ES-I3 (cell line): ENCODE measurements around the gene CRK.

Source experiments
- H3K36me3 ChIP-seq: 2 replicates; pipeline ENCODE4 v1.6.1; 2013; ENCODE audit warnings: mild to moderate bottlenecking, low read length, control low read depth, moderate library complexity; ENCODE audit not compliant: insufficient read depth
- H3K4me1 ChIP-seq: 2 replicates; pipeline ENCODE4 v1.6.1; 2013; ENCODE audit warnings: mild to moderate bottlenecking, control low read depth, low read length; ENCODE audit not compliant: insufficient read depth
- H3K9ac ChIP-seq: 2 replicates; pipeline ENCODE4 v1.6.1; 2013; ENCODE audit warnings: low read depth, mild to moderate bottlenecking, low read length, moderate library complexity
- H3K9me3 ChIP-seq: 2 replicates; pipeline ENCODE4 v1.6.1; 2013; ENCODE audit warnings: mild to moderate bottlenecking, low read length, moderate library complexity; ENCODE audit not compliant: control insufficient read depth, insufficient read depth

The CRK gene

DNA sequence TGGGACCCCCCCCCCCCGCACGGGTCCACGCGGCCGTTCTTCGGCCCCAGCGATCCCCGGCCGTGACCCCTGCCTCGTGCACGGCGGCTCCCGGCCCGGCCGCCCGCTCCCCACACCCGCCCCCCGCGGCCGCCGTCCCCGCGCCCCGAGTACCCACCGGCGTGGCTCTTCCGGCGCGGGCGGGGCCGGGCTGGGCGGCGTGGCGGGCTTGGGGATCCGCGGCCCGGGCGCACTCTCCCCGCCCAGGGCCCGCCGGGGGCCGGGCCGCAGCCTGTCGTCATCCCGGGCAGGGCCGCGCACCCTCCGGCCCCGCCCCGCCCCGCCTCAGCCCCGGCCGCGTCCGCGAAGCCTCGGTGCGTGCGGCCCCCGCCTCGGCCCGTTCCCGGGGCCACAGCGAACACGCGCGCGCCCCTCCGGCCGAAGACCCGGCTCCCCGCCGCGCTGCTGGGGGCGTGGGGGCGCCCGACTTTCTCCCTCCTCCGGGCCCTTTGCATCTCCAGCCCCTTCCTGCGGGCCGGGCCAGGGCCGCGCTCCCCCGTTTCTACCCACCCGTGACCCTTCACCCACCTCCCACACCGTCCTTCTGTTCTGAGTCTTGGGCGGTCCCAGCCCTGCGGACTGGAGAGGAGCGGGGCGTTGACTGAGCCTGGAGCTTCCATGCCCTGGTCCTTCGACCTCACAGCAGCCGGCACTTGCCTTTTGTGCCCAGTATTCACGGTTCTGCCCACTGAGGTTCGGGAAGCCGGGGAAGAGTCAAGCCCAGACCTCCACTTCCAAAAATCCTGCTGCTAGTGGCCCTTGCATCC lies 35.6 kb upstream of the CRK start:
- Histone ChIP-seq H3K36me3 (no peaks in the 10 kb centered on the region; the same call in 1 of the 2 replicates), H3K4me1 (peaks cover 25% of the 10 kb centered on the region; the same call in 1 of the 2 replicates)

DNA sequence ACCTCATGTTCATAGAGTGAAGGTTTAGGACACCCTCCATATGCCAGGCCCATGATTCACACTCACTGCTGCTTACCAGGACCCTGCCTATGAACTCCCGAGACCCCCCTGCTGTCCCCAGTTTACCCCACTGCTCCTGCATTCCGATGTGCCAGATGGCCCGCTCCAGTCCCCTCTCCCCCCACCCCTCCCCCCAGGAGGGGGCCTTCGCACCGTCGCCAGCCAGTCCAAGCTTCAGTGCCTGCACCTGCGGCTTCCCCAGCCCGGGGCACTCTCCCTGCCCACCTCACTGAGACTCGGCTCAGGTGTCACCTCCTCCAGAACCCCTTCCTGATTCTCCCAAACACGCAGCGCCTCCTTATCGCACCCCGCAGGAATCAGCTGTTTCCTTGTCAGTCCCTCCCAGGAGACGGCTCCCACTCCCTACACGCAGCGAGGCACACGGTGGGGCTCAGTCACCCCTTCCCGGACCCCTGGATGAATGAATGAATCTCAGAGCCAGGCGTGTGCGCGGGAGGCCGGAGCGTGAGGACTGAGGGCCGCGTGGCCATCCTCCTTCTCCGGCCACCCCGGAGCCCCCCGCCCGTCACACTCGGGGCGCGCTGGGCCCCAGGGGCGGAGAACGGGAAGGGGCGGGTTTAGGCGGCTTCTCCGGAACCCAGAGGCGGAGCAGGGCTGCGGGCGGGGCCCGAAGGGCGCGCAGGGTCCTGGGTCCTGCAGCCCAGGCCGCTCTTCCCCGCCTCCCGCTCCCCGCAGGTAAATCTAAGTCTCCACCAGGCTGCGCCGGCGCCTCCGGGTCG lies 34.8 kb upstream of the CRK start:
- H3K4me1 ChIP-seq = peaks cover 25% of the 10 kb centered on the region; the same call in 1 of the 2 replicates
- H3K9me3 ChIP-seq = no peaks in the 10 kb centered on the region
- H3K9ac ChIP-seq = peak overlapping the region; percentile 78
- H3K36me3 ChIP-seq = no peaks in the 10 kb centered on the region

More for the DNA sequence above, 35.6 kb upstream of the CRK start:
- H3K9me3 ChIP-seq = no peaks in the 10 kb centered on the region
- peak overlapping the region; percentile 78 for H3K9ac ChIP-seq

DNA sequence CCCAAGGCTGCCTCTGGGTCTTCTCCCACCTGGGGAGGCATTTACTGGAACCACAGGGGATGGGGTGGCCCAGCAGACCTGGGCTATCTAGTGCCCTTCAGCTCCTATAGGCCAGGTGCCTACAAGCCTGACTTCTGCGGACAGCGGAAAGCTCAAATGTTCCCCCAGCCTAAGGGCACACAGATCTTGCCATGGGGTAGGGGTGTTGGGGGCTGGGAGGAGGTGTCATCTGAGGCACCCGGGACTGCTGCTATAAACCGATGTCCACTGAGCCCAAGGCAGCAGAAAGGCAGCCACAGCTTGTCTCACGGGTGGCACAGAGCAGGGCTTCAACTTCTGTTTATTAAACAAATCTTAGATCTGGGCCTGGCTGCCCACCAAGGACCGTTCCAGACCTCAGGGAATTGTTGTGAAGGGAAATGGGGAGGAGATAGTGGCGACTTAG lies 32.8 kb upstream of the CRK start:
- peaks cover 25% of the 10 kb centered on the region; the same call in 1 of the 2 replicates for H3K4me1 ChIP-seq
- peak overlapping the region; percentile 76; the same call in 1 of the 2 replicates for H3K9ac ChIP-seq
- H3K9me3 ChIP-seq = no peaks in the 10 kb centered on the region
- H3K36me3 ChIP-seq = no peaks in the 10 kb centered on the region

DNA sequence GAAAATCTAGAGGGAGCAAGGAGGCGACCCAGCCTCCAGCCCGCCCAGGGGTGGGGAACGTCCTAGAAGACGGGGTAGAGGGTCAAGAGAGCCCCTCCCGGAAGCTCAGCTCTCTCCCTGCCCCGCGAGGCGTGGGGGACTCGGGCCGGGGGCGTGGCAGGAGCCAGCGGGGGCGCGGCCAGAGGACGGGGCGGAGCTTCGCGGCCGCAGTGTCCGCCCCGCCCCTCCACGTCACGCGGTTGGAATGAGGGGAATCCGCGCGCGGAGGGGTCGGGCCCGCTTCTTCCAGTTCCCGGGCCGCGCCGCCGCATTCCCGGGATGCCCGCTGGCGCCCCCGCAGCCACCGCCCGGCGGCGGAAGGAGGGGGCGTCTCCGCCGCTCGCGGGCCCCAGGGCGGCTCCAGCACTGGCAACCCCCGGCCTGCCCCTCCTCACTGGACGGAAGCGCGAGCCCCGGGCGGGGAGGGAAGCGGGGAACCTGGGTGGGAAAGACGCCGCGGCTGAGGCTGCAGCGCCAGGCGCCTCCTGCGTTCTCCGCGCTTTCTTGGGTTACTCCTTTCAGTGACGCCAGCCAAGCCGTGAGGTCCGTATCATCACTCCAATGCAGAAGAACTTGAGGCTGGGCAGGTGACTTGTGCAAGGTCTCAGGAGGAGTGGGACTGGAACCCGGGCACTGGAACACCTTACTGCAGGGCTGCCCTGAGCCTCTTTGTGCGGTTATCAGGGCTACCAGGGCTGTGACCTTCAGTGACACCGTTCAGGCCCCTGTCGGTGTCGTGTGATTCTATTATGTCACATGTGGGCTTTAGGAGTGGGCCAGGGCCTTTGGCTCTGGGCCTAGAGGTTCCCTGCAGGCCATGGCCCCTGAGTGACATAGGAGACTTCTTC lies 32.1 kb upstream of the CRK start:
- H3K9me3 ChIP-seq = no peaks in the 10 kb centered on the region
- H3K9ac ChIP-seq = peak overlapping the region; percentile 76
- H3K4me1 ChIP-seq = peaks cover 21% of the 10 kb centered on the region; the same call in 1 of the 2 replicates
- no peaks in the 10 kb centered on the region for H3K36me3 ChIP-seq

DNA sequence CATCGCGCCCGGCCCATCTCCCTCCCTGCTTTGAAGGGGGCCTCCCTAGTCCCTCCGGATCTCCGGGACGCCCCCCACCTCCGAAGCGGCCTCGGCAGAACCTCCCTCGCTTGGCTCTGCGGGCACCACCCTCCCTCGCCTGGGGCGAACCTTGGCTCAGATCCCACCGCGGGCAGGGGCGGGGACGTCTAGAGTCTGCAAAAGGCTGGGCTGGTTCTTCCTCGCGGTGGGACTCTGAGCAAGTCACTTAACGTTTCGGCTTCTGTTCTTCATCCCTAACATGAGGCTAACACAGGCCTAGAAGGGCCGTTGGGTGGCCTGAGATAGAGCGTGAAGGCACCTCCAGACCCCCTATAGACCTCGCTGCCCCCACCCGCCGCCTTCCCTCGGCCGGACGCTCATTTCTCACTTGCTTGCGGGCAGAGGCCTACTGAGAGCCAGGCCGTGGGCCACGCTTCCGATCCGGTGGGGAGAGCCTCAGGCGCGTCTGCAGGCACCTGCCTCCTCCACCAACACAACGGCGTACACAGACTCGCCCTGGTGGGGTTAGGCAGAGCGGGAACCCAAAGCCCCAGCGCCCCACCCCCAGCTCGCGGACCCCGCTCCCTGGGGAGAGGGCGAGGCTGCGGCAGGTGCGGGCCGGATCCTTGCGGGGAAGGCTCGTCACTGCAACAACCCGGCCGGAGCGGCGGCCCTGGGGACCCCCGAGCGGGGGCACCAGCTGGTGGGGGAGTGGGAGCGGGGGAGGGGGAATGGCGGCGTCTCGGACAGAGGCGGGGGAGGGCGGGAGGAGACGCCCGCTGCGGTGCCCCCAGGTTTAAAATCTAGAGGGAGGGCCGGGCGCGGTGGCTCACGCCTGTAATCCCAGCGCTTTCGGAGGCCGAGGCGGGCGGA lies 31.0 kb upstream of the CRK start:
- no peaks in the 10 kb centered on the region for H3K9me3 ChIP-seq
- H3K9ac ChIP-seq = peak overlapping the region; percentile 76
- H3K36me3 ChIP-seq = no peaks in the 10 kb centered on the region; the same call in none of the 2 replicates
- peaks cover 16% of the 10 kb centered on the region; the same call in 1 of the 2 replicates for H3K4me1 ChIP-seq

DNA sequence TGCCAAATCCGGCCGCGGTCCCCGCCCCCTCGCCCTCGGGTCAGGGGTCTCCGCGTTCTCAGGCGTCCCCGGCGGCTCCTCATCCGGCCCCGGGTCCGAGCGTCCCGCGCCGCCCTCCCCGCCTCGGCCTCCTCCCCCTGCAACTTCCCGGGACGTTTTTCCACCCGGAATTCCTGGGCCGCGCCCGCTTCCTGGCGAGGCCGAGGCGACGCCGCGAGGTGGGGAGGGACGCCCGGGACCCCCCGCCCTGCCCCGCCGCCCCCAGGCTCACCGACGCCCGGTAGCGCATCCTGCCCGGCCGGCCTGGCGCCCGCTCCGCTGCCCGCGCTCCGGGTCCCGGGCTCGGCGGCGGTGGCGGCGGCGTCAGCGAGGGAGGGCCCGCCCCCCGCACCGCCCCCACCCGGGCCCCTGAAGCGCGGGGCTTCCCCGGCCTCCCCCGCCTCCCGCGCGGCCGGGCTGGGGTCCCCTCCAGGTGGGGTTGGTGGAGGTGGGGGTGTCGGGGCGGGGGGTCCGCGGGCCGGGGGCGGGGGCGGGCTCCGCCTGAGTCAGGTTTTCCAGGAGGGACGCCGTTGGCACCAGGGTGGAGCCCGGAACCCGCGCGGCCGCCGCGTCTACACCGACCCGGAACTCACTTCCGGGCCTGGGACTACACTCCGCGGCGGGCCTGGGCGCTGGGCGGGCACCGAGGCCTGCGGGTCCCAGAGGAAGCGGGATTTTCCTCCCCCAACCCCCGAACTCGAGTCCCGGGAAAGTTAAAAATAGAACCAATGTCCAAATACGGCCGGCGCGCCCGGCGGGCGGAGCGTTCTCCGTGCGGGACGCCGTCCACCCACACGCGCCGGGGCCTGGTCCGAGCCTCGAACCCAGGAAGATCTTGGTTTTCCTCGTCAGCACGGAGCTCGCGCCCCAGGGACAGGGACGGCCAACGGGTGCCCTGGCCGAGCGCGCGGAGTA lies 29.7 kb upstream of the CRK start:
- H3K4me1 ChIP-seq = peaks cover 16% of the 10 kb centered on the region; the same call in 1 of the 2 replicates
- peaks cover 3% of the 10 kb centered on the region for H3K36me3 ChIP-seq
- no peaks in the 10 kb centered on the region for H3K9me3 ChIP-seq
- peak overlapping the region; percentile 78 for H3K9ac ChIP-seq

DNA sequence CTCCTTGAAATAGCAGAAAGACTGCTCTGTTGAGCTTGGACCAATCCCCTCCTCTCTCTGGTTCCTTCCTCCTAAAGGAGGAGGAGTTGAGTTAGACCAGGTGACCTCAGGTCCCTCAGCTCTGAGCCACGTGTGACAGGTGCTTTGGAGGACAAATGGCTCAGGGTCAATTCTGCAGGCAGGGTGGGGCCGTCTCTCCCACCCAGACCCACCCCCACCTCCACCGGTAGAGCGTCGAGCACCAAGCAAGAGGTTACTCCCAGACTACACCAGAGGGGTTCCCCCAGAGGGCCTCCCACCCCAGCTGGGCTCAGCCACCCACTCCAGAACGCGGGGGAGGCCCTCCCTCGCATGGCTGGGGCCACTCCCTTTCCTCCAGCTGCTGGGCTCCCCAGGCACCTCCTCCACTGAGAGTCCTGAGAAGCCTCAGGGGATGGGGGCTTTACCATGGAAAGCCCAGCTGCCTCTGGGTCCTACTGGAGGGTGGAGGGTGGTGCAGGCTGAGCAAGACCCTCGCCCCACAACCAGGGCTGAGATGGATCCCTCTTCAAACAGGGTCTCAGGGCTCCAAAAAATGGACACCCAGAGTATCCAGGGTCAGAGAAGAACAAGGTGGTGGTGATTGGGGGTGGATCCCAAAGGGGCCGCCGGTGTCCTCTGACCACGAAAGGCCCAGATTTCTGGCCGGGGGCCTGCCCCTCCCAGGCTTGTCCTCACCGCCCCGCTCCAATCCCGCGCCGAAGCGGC lies 28.8 kb upstream of the CRK start:
- Histone ChIP-seq H3K36me3 (peaks cover 7% of the 10 kb centered on the region), H3K4me1 (peaks cover 13% of the 10 kb centered on the region; the same call in 1 of the 2 replicates), H3K9ac (peak overlapping the region; percentile 62), H3K9me3 (no peaks in the 10 kb centered on the region)

DNA sequence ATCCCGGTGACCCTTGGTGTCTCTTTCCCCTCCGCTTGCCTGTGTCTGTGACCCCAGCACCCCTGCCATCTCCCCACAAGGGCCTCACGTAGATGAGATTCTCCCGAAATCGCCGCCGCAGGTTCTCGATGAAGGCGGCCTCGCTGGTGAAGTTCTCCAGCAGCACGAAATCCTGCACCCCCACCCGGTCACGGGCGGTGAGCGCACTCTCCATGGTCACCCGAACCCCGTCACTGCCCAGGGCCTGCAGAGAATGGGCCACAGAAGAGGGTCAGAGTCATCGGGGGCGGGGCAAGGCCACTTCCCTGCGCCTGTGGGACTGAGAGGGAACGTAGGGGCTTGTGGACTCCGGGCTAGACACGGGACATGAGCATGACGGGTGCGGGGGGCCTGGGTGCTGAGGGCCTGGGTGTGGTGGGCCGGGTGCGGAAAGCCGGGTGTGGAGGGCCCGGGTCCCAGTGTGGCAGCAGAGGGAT lies 28.1 kb upstream of the CRK start:
- peaks cover 8% of the 10 kb centered on the region; the same call in 1 of the 2 replicates for H3K4me1 ChIP-seq
- peaks cover 7% of the 10 kb centered on the region for H3K36me3 ChIP-seq
- no peaks in the 10 kb centered on the region for H3K9me3 ChIP-seq
- H3K9ac ChIP-seq = no peak overlapping the region

DNA sequence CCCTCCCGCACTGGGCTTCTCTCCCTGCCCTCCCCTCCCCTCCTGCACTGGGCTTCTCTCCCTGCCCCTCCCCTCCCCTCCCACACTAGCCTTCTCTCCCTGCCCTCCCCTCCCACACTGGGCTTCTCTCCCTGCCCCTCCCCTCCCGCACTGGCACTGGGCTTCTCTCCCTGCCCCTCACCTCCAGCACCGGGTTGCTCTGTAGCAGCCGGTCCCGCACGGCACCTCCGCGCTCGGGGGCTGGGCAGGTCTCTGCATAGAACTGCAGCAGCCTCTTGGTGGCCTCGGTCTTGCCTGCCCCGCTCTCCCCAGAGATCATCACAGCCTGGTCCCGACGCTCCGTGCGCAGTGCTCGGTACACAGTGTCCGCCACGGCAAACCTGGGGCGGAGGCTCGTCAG lies 26.6 kb upstream of the CRK start:
- H3K9me3 ChIP-seq = no peaks in the 10 kb centered on the region
- no peak overlapping the region for H3K9ac ChIP-seq
- H3K4me1 ChIP-seq = no peaks in the 10 kb centered on the region; the same call in 1 of the 2 replicates
- H3K36me3 ChIP-seq = peaks cover 7% of the 10 kb centered on the region

DNA sequence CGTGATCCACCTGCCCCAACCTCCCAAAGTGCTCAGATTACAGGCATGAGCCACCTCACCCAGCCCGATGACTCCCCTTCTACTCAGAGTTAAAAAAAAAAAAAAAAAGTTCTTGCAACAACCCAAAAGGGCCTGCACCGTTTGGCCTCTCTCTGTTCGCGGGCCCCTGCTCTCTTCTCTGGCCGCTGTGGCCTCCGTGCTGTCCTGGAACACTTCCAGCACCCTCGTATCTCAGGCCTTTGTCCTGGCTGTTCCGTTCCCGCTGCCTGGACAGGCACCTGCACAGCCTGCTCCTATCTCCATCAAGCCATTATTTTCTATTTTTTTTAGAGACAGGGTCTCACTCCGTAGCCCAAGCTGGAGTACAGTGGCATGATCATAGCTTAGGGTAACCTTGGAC lies 25.7 kb upstream of the CRK start:
- Histone ChIP-seq H3K36me3 (peaks cover 7% of the 10 kb centered on the region), H3K9me3 (no peaks in the 10 kb centered on the region), H3K9ac (no peak overlapping the region), H3K4me1 (no peaks in the 10 kb centered on the region; the same call in 1 of the 2 replicates)

DNA sequence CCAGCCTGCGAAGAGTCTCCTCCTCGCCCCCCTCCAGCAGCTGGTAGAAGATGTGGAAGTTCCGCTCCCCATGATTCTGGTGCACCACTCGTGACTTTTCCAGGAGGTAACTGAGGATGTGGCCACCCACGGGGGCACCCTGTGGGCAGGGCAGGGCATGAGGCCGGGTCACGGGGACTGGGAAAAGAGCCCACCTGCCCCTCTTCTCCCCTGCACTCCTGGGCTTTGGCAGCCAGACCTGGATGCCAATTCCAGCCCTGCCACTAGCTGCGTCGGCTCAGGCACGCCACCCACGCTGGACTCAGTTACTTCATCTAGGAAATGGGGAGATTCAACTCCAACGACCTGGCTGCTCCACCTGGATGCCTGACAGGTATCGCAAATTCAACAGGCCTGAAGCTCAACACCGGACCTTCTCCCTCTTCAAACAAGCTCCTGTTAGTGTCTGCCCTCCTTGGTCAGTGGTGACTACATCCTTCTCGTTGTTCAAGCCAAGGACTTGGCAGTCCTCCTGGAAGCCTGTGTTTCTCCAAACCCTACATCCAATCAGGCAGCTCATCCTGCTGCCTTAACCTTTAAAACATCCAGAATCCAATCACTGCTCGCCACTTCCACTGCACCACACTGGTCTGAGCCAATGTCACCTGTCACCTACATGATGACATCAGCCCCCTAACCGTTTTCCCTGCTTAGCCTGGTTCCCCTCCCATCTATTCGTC lies 24.9 kb upstream of the CRK start:
- H3K36me3 ChIP-seq = peaks cover 8% of the 10 kb centered on the region
- H3K9me3 ChIP-seq = no peaks in the 10 kb centered on the region
- H3K4me1 ChIP-seq = no peaks in the 10 kb centered on the region; the same call in 1 of the 2 replicates
- H3K9ac ChIP-seq = no peak overlapping the region
